ENCODE data around the gene OR4F15.

OR4F15 gene

GRCh38 chr15:101804375-101804774 is 7.6 kb upstream of the OR4F15 start:
- no peak for DNase-seq

DNA sequence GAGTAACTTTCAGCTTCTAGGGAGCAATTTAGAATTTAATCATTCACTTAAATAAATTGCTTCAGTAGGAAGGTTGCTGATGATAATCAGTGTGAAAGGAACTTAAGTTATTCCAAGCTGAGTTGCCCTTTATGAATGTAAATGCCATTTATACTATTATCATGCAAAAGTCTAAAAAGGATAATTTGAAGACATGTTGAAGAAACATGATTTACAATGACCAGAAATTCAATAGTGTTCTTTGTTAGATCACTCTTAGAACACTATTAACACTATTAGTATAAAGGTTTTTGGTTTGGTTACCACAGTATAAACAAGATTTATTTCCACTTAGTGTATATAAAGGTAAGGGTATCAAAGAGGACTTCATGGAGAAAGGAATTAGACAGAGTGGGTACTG is 7.1 kb upstream of the OR4F15 start:
- no peak for DNase-seq

DNA sequence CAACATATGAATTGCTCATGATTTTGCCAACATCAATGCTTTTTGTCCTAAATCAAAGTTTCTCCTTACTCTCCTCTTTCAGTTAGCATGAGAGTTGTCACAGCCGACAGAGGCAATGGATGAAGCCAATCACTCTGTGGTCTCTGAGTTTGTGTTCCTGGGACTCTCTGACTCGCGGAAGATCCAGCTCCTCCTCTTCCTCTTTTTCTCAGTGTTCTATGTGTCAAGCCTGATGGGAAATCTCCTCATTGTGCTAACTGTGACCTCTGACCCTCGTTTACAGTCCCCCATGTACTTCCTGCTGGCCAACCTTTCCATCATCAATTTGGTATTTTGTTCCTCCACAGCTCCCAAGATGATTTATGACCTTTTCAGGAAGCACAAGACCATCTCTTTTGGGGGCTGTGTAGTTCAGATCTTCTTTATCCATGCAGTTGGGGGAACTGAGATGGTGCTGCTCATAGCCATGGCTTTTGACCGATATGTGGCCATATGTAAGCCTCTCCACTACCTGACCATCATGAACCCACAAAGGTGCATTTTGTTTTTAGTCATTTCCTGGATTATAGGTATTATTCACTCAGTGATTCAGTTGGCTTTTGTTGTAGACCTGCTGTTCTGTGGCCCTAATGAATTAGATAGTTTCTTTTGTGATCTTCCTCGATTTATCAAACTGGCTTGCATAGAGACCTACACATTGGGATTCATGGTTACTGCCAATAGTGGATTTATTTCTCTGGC is 6.2 kb upstream of the OR4F15 start:
- DNase-seq = no peak

DNA sequence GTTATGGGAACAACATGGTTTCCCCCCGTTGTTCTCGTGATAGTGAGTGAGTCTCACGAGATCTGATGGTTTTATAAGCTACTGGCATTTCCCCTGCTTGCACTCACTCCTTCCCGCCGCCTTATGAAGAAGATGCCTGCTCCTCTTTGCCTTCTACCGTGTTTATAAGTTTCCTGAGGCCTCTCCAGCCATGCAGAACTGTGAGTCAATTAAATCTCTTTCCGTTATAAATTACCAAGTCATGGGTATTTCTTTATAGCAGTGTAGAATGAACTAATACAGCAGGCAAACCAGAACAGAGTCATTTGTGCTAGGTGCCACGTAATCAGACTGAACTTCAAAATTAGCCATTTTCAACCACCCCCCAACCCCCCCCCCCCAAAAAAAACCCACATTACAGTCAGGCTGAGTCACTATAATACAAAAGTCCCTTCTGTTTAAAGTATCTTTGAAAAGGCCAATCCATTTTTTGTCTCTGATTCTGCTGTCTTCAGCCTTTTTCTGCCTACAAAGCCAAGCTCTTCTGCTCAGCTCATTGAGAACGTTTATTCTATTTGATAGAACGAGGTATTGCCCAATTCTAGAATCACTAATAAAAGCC is 4.6 kb upstream of the OR4F15 start:
- DNase-seq = no peak

GRCh38 chr15:101808201-101808600 is 3.8 kb upstream of the OR4F15 start:
- no peak for DNase-seq

DNA sequence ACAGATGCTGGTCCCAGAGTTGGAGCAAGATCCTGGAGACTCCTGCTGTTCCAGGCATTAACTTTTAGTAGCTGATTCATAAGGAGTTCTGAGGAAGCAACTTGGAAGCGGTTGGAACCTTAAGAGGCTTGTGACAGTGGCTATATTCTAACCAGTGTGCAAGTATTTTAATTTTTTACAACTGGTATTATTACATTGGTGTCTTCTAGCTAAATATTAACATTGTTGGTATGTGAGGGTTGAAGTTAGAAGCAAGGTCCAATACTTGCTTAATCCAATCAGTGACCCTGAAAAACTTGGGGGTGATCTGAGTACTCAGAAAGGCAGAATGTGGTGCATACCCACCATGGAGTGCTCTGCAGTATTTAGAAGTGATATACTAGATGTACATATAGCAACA is 1.5 kb upstream of the OR4F15 start:
- DNase-seq = no peak

DNA sequence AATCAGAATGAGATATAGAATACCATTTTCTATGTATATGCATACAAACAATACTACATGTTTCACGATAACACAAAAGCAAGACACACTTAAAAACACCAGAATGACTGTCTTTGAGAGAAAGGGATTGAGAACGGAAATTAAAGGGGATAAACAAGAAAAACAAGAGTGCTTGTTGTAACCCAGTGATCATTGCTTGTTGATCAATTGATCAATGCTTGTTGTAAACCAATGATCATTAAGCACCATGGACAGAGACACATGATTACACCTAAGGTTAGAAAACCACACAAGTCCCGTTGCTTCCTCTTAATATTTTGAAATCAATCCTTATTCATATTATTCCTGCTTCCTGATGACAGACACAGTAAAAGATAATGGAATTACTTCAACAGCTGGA is 1.1 kb upstream of the OR4F15 start:
- no peak for DNase-seq

- DNase-seq = no peak
Observed at GRCh38 chr15:101813803-101814534, 2.0 kb downstream of the OR4F15 start.

DNA sequence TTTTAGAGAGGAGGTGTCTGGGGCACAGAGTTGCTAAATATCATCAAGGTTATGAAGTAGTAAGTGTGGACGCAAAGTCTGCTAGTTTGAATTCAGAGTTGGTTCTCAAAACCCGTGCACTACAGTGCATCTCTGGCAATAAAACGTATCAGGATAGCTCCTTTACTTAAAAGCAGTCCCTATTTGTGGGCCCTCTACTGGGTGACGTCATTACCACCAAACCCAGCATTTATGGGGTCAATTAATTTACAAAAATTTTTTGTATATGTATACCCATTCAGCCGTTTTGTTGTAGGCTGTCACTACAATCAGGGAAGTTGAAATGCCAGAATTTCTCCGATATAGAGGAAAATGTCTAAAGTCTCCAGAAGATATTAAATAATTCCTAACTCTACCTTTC is 8.8 kb downstream of the OR4F15 start:
- DNase-seq = no peak

DNA sequence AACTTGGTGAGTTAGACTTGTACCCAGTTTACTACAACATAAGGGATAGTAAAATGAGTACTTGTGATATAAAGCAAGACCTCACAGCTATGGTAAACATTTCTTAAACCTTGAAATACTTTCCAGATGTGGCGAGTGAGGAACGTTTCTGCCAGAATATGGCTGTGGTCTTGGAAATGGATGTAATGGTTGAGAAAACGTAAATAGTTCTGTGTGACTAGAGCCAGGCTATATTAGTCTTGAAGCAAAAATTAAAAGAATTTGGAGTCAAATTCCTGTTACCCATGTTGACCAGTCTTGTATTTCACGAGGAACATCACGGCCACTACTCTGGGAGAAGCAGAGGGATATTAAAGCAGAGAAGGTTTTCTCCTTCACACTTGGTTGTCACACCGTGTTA is 15.3 kb downstream of the OR4F15 start:
- DNase-seq = no peak

DNA sequence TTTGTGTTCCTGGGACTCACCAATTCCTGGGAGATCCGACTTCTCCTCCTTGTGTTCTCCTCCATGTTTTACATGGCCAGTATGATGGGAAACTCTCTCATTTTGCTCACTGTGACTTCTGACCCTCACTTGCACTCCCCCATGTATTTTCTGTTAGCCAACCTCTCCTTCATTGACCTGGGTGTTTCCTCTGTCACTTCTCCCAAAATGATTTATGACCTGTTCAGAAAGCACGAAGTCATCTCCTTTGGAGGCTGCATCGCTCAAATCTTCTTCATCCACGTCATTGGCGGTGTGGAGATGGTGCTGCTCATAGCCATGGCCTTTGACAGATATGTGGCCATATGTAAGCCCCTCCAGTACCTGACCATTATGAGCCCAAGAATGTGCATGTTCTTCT is 16.8 kb downstream of the OR4F15 start:
- no peak for DNase-seq

DNA sequence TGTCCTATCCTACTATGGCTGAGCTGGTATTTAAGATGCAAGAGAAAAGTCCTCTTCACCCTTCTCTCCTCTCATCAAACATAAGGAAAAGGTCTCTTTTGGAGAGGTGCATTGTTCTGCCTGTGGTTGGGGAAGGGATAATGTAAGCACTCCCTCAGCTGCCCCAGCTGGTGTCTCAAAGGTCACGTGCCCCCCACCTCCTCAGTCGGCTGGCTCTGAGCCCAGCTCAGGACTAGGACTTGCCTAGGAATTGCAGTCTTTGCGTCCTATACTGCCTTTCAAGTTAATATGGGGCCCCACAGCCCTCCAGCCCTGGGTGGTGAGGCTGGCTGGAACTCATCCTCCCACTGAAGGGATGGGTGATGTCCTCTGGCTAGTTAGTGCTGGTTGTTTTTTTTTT is 29.7 kb downstream of the OR4F15 start:
- no peak for DNase-seq

GRCh38 chr15:101844916-101845315 is 32.9 kb downstream of the OR4F15 start:
- DNase-seq = no peak

- no peak for DNase-seq
Observed at GRCh38 chr15:101852356-101852755, 40.4 kb downstream of the OR4F15 start.
